SHP77 (cell line): ENCODE data around the gene POLR2E.
"Not testable (repeated sequence)": the region's sequence is repeated elsewhere in the genome, so short reads cannot be mapped to it uniquely, and the experiment has no call there.

Source experiments
- DNase-seq, 2 experiments: peaks; one replicate each; lab custom pipeline; 2025; lab: John Stamatoyannopoulos, UW

Gene POLR2E

DNA sequence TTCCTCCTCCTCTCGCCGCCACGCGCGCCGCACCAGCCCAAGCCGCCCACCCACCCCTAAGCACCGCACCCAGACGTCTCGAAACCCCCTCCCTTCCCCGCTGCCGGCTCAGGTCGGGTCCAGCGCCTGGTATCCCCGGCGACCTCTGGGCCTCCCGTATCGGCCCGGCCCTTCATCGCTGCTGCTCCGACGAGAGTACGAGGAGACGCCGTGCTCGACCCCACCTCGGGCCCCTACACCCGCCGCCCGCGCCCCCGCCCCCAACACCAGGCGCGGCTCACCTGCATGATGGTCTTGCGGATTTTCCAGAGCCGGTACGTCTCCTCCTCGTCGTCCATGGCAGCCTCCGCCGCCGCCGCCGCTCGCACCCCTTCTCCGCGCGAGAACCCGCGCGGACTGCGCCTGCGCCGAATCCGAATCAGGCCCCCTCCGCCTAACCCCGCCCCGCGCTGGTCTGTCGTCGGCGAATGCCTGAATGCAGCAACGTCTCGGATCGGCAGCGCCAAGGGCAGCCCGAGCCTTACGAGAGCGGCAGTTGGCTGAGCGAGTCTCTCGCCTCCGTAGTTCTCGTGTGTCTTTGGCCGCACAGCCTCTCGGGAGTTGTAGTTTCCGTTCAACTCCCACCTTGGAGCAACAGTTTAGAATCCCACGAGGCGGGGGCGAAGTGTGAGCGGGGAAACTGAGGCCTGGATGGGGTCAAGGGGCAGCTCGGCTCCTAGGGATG lies at the start of gene POLR2E:
TSS of gene POLR2E (minus strand) at position 398 of the 724 bp plus-strand sequence. CDS start at position 338, 60 bp downstream.
- DNase-seq, result peak; percentile 94 to 96

DNA sequence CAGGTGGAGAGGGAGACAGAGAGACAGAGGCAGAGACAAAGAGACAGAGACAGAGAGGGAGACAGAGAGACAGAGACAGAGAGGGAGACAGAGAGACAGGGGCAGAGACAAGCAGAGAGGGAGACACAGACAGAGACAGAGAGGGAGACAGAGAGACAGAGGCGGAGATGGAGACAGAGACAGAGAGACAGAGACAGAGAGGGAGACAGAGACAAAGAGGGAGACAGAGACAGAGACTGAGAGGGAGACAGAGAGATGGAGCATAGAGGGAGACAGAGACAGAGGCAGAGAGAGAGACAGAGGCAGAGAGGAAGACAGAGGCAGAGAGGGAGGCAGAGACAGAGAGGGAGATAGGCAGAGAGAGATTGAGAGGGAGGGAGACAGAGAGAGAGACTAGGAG lies 49.6 kb upstream of the POLR2E start:
- no peak for DNase-seq

DNA sequence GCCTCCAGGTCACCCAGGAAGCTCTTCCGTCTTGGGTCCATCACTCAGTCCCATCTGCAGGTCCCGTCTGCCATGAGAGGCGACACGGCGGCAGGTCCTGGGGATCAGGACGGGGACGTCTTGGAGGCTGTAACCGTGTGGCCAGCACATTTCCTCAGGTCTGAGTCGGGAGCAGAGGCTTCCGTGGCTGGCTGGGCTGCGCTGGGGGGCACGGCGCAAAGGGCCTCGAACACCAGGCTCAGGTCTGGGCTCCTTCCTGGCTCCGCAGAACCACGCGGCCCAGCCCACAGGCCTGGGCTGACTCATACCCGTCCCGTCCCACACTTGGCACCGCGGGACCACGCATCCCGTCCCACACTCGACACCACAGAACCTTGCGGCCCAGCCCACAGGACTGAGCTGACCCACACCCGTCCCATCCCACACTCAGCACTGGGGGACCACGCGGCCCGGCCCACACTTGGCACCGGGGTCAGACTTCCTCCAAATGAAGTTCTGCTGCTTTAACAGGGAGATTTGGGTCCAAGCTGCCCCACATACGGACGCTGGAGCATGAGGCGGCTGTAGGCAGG lies 48.7 kb upstream of the POLR2E start:
- DNase-seq, result no peak

DNA sequence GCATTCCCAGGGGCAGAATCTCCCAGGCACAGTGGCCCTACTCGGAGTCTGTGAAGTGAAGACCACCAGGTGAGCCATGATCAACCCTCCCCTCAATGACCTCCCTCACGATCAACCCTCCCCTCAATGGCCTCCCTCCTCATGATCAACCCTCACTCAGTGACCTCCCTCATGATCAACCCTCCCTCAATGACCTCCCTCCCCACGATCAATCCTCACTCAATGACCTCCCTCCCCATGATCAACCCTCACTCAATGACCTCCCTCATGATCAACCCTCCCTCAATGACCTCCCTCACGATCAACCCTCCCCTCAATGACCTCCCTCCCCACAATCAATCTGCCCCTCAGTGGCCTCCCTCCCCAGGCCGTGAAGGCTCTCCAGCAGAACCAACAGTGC lies 46.8 kb upstream of the POLR2E start:
- no peak for DNase-seq

DNA sequence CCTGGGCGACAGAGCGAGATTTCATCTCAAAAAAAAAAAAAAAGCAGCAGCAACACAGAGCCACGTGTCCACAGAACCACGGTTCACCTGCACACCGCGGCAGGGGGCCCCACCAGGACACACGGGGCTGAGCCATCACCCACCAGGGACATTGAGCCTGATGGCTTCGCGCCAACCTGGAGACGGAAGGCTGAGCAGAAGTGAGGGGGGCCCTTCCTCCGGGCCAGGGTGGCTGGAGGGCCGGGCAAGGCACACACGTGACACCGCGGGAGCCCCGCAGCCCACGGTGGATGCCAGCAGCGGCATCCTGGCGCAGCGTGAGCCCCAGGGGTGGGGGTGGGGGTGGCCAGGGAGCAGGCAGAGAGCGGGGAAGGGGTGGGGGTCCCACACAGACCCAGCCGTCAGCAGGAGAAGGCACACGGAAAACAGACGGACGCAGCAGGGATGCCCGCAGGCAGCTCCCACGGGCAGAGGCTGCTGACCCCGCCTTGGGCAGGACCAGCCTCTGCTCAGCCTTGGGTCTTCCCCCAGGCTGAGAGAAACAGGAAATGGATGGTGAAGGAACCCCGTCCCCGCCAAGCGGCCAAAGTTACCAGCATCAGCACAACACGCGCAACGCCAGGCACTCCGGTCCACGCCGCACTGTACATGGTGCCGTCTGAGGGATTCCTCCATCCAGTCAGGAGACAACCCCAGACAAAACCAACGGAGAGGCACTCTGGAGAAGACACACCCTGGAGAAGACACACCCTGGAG lies 45.3 kb upstream of the POLR2E start:
- DNase-seq, result no peak

DNA sequence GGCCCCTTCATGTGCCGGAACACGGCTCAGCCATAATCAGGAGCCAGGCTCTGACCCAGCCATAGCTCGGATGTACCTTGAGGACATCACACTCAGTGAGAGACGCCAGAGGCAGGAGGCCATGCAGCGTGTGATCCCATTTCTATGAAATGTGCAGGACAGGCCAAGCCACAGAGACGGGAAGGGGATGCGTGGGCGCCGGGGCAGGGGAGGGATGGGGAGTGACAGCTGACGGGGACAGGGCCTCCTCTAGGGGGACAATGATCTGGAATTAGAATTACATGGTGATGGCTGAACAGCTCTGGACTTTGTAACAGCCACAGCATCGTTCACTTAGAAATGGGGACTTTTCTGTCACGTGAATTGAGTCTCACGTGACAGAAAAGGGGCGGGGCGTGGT lies 44.0 kb upstream of the POLR2E start:
- DNase-seq, result no peak

DNA sequence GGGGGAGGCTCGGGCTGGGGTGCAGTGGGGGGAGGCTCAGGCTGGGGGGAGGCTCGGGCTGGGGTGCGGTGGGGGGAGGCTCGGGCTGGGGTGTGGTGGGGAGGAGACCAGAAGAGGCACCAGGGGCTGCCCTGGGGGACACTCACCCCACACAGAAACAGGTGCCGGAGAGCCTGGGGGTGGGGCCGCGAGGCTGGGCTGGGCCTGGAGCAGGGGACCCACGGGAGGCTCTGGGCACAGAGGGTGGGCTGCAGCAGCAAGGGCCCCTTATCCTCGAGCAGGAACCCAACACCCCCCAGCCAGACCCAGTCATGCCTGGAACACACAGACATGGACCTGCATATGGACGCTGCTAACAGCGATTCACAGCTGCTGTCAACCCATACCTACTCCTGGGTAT lies 42.9 kb upstream of the POLR2E start:
- no peak for DNase-seq

DNA sequence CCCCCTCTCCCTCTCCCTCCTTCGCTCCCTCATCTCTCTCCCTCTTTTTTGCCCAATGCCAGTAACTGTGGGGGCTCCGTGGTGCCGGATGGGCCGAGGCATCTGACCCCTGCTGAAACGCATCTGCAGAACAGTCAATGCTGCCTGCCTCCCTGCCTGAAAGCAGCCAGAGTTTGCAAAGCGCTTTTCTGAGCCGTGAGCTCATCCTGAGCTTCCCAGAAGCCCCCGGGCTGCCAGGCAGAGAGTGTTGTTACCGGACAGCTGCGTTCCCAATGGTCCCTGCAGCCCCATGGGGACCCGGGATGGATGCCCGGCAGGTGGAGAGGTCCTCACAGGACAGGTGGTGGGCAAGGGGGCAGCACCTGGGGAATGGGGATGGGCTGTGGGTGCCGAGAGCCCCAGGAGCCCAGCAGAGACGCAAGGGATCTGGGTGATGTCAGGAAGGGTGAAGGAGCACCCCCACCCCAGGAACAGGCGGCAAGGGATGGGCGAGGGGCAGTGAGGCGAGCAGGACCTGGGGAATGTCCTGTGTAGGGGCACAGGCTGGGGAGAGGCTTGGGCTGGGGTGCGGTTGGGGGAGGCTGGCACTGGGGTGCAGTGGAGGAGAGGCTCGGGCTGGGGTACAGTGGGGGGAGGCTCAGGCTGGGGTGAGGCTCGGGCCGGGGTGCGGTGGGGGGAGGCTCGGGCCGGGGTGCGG lies 41.6 kb upstream of the POLR2E start:
- DNase-seq, result peak; percentile 38 to 59

DNA sequence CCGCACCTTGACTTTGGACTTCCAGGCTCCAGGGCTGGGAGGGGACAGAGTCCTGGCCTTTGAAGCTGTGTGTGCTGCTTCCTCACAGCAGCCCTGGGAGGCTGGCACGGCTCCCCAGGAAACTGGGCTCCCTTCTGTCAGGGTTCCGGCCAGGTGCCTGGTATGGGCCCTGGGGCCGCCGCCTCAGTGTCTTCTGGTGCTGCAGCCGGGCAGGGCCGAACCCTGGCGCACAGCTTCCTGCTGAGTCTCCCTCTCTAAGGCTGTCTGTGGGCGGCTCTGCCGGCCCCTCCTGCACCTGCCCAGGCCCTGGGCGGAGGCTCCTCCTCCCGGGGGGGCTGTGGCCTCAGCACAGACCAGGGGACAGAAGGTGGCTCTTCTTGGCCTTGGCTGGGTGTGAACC lies 41.0 kb upstream of the POLR2E start:
- DNase-seq, result peak; percentile 42 to 53

DNA sequence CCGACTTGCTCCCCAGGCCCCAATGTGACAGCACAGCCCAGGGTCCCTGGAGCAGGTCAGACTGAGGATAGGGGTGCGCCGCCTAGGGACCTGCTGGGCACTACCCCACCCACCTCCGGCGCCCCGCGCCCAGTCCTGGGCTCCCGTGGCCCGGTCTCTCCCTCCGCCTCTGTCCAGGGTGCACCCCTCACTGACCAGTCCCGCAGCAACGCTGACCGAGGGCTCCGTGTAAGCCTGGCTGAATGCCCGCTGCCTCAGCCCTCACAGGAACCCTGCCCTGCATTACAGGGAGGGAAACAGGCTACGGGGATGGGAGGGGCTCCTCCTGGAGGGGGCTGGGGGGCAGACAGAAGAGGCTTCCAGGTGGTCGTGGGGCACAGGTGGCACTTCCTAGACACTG lies 40.3 kb upstream of the POLR2E start:
- DNase-seq, result no peak

DNA sequence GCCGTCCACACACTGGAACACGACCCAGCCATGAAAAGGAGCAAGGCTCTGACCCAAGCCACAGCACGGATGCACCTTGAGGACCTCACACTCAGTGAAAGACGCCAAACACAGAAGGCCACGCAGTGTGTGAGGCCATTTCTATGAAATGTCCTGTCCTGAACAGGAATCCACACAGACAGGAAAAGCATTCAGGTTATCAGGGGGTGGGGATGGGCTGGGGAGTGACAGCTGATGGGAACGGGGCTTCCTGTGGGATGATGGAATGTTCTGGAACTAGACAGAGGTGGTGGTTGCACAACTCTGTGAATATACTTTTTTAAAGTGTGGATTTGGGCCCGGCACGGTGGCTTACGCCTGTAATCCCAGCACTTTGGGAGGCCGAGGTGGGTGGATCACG lies 39.3 kb upstream of the POLR2E start:
- no peak for DNase-seq

DNA sequence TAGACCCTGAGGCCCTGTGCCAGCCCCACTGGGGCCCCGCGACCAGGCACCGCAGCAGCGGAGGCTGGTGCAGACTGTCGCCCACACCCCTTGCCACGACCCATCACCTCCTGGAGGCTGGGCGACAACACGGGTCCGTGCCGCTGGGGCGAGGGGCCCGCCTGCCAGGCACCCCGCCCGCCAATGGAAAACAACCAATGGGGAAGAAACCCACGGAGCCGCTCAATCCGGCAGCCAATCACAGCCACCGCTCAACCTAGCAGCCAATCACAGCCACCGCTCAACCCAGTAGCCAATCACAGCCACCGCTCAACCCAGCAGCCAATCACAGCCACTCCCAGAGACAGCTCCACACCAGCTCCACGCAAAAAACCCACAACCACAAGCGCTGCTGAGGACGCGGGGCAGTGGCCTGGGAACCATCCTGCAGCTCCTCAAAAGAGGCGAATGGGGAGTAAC lies 38.3 kb upstream of the POLR2E start:
- DNase-seq, result peak in 1 of 2 experiments; percentile 21

DNA sequence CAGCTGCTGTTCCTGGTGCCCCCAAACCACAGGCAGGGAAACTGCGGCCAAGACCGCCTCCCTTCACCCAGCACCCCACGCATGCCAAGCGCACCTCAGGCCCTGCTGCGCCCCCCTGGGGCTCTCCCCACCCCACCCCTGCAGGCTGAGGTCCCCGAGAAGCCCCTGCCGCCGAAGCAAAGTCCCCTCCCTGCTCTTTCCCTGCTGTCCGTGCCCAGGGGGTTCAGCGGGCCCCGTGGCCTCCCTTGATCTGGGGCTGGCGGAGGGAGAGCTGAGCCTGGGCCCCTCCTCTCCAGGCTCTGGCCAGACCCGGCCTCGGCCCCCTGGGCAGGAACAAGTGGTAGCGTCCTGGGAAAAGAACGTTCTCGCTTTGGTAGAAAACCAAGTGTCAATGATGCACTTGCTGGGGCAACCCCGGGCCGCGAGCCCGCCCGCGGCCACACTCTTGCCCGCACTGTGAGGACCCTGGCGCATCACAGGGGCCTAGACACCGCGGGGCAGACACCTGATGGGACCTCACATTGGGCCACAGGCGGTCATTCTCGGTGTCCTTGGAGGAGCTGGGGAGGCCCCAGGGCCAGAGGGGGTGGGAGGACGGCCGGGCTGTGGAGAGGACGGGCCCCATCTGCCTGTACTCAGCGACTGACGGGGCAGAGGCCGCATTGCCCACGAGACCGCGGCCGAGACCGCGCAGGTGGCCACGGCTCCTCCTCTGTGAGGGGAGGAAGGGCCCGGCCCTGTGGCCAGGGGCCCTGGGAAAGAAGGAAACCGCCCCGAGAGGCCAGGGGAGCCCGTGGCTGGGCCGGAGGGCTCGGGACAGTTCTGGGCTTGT lies 37.6 kb upstream of the POLR2E start:
- DNase-seq, result no peak

DNA sequence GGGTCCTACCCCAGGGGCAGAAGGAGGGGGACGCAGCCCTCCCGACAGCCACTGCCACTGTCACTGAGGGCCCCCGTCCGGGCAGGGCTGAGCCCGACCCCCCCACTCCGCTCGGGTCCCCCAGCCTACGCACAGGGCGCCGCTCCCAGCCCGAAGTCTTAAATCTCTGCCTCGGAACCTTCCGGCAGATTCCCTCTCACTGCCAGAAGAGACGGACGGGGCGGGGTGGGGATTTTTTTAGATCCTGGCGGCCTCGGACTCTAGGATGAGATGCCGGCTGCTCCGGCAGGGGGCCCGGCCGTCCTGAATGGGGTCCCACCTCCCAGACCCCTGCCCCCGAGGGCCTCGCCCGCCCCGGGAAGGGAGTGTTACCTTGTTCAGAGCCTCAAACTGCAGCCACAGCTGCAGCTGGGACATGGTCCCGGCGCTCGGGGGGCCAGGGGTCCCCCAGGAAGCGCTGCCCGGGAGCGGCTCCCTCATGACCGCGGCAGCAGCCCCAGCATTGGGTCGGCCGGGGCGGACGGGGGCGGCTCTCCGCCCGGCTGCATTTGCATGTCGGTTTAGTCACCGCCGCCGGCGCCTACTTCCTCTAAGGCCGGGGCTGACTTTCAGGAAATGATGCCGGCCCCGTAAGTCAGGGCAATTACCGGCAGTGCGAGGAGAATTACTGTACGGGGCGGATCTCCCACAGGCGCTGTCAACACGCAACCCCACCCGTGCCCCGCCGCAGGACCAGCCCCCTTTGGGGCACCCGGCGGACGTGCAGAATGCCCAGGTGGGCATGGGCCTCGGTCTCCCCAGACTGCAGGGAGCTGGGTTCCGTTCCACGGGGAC lies 36.8 kb upstream of the POLR2E start:
- DNase-seq, result peak; percentile 12 to 56

DNA sequence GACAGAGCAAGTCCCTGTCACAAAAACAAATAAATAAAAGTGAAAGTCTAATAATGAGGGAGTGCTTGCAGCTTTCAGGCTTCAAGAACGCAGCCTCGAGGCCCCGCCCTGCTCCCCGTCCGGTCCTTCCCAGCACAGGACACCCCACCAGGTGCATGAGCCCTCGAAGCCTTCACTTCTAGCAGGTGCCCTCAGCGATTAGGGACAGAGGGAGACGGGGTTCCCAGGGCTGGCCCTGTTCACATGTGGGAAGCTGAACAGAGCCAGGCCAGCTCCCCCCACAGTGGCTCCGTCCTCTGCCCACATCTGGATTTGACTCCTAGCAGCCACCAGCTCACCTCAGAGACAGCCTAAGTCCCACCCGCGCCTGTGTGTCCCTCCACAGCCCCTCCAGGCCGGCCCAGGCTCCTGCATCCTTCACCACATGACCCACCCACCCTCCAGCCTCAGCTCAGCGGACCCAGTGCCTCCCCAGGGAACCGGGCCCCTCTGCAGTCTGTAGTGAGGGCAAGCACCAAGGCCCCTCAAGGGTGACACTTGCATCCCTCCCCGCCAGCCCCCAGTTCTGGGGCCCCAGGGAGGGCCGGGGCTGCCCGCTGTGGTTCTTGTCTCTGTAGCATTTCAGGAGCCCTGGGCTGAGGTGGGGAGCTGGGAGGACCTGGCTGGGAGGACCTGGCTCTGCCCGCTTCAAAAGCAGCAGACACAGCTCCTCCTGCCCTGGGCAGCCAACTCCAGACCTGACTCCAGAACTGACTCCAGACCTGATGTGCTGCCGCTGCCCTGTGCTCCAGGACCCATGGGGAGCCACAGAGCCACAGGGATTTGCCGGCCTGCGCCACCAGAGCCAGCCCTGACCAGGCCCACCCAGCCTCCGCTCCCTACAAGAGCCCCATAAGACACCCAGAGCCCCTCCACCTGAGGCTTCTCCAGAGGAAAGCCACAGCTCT lies 35.9 kb upstream of the POLR2E start:
- peak in 1 of 2 experiments; percentile 11 for DNase-seq

DNA sequence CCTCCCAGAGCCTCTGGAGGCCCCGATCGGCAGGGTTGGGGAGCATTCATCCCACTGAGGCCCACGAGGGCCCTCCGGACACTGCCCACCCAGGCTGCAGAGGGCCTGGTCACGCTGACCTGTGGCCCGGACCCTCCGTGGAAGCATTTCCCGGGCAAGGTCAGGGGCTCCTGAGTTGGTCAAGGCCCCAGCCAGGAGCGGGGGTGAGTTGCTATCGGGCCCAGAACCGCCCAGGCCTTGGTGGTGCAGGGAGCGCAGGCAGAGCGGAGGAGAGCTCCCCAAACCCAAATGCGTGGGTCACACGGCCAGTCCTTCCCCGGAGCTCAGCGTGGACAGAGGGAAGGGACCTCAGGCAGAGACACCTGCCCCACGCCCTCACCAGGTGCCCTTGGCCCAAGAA lies 34.4 kb upstream of the POLR2E start:
- DNase-seq, result no peak

DNA sequence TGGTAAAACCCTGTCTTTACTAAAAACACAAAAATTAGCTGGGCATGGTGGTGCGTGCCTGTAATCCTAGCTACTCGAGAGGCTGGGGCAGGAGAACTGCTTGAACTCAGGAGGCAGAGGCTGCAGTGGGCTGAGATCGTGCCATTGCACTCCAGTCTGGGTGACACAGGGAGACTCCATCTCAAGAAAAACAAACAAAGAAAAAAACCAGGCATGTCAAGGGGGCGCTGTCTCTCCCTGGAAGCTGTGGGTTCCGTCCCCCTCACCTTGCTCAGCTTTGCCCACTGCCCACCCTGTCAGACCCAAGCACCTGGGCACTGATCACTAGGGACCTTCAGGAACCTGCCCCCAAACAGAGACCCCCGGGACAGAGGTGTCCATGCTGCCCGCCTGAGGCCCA lies 33.9 kb upstream of the POLR2E start:
- DNase-seq, result not testable (repeated sequence)

DNA sequence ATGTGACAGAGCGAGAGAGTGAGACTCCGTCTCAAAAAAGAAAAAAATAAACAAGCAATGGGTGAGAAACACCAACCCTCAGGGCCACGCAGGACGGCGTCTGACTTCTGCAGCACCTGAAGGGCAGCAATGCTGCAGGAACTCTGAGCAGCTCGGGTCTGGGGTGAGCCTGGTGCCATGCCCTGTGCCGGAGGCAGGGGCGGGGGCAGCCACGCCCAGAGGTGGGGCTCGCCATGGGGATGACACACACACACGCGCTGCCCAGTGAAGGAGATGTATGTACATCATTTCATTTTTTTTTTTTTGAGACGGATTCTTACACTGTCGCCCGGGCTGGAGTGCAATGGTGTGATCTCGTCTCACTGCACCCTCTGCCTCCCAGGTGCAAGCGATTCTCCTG lies 32.9 kb upstream of the POLR2E start:
- DNase-seq, result no peak

DNA sequence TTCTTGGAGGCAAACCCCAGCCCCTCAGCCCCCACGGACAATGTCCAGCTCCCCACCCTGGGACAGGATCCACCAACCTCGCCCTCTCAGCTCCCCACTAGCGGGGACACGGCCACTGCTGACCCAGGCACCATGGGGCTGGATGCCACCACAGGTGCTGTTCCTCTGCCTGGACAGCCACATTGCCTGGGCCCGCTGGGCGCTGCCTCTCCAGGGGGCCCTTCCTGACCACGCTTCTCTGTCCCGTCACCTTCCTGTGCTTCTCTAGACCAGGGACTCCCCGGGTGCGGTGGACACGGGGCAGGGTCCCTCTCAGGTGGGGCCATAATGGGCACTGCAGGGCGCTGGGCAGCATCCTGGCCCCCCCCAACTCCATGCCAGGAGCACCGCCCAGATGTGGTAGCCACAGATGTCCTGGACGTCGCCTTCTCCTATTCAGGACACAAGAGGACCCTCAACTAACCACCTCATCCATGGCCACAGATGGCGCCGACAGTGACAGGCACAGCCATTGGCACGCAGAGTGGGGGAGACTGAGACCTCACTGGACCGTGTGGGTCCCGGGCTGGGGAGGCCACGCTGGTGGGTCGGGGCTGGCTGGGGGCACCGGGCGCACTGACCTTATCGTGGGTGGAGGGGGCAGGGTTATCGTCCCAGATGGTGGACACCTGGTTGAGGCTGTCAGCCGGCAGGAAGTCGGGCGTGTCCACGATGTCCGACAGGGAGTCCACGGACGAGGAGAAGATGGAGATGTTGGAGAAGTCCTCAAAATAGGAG lies 32.0 kb upstream of the POLR2E start:
- DNase-seq, result no peak
